SK-N-MC (cell line): ENCODE measurements around the gene CSRNP2.

Source experiments
- EZH2 ChIP-seq: fragments of 200-600 bp; sonication (generic); IDR thresholded peaks from one replicate; pipeline ENCODE4 v1.6.1; 2017; ENCODE audit warnings: antibody characterized with exemption
- POLR2AphosphoS5 ChIP-seq: IDR thresholded peaks from 2 replicates; pipeline ENCODE4 v1.6.1; 2012; ENCODE audit warnings: mild to moderate bottlenecking, low read depth, low read length, borderline replicate concordance

DNA sequence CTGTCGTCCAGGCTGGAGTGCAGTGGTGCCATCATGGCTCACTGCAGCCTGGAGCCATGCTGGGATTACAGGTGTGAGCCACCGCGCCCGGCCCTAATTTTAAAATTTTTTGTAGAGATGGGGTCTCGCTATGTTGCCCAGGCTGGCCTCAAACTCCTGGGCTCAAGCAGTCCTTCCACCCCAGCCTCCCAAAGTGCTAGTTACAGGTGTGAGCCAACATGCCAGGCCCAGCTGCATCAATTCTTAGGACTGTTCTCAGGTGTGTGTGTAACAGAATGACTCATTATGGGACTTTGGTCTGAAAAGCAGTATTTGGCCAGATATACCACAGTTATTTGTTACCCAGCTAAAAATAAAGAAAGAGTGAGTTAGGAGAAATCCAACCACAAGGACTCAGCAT is 17.9 kb downstream of the CSRNP2 start:
- no peak for TF ChIP-seq POLR2AphosphoS5
- no peak for TF ChIP-seq EZH2
